ENCODE measurements around the gene CCL2.

CCL2 gene

DNA sequence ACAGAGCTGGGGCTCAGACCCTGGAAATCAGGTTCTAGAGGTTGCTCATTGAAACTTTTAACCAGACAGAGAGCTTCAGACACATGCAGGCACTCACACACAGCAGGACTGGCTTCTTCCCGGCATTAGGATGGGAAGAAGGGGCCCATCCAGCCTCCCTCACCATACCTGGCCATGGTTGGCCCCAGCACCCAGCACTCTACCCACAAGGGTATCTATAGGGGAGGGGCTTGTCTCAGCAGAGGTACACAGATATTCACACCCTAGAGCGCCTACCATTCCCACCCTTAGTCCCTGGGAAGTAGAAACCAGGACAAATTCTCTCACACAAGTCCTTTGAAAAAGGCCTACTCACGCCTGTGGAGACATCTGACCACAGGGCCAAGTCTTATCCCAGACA, 20.5 kb upstream of the CCL2 start:
- no peak for DNase-seq
- Histone ChIP-seq H3K4me3 (ENCODE audit: low read depth, low read length) (no peak overlapping the region), H3K36me3 (no peaks in the 10 kb centered on the region), H3K9me3 (ENCODE audit: severe bottlenecking) (peaks cover 5% of the 10 kb centered on the region), H3K27me3 (ENCODE audit: insufficient read depth, low read depth, severe bottlenecking) (peaks cover 24% of the 10 kb centered on the region), H3K27ac (no peak overlapping the region)
- no peak for TF ChIP-seq CTCF (IDR thresholded peaks at IDR 0.05; ENCODE audit: low read depth, low read length)

- no peaks in the 10 kb centered on the region for H3K36me3 ChIP-seq
- peaks cover 2% of the 10 kb centered on the region for H3K9me3 ChIP-seq (ENCODE audit: severe bottlenecking)
- peaks cover 30% of the 10 kb centered on the region for H3K27me3 ChIP-seq (ENCODE audit: insufficient read depth, low read depth, severe bottlenecking)
- no peak for DNase-seq
- H3K4me3 ChIP-seq (ENCODE audit: low read depth, low read length): no peak overlapping the region
- TF ChIP-seq CTCF (IDR thresholded peaks at IDR 0.05; ENCODE audit: low read depth, low read length): no peak
- H3K27ac ChIP-seq: no peak overlapping the region
These were observed 19.6 kb upstream of the CCL2 start for GRCh38 chr17:34235389-34236028.

DNA sequence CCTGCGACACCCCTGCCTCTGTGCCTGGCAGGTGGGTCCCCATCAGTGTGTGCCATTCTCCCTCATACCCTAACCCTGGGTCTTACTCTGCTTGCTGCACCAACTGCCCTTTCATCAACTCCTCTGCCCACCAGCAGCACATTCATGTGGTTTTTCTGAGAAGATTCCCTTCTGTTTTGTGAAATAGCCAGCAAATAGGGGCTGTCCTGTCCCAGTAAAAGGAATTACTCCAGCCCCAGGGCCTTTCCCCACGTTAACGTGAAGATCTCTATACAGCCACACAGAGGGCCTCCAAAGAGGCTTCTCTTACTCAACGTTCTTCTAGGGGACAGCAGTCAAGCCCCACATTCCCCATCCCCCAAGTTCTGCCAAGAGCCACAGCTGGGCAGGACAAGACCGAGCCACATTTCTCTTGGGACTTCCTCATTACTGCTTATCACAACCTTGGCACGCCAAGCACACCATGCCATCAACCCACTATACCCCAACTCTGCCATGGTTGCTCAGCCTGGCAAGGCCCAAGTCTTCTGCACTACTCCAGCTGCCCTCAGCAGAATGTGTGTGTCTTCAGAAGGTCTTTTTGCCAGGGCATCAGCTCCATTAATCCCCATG, 18.7 kb upstream of the CCL2 start:
- TF ChIP-seq CTCF (IDR thresholded peaks at IDR 0.05; ENCODE audit: low read depth, low read length): no peak
- Histone ChIP-seq H3K36me3 (no peaks in the 10 kb centered on the region), H3K4me3 (ENCODE audit: low read depth, low read length) (no peak overlapping the region), H3K27ac (no peak overlapping the region), H3K27me3 (ENCODE audit: insufficient read depth, low read depth, severe bottlenecking) (peaks cover 30% of the 10 kb centered on the region), H3K9me3 (ENCODE audit: severe bottlenecking) (no peaks in the 10 kb centered on the region)
- DNase-seq: no peak

DNA sequence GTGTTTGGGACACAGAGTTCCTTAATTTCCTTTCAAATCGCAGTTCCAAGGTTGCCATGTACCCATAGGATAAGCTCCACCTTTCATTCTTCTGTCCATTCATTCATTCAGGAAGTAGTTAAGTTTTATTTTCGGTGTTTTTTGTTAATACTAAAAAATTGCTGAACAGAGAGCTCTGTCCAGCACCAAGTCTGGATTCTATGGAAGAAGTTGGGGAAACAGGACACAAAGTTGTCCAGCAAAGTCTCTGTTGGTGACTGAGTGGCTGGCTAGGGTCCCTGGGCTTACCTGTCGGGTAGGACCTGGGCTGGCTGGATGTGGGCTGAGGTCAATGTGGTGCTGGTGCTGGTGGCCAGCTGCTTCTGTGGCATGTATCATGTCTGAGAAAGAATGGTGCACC, 17.6 kb upstream of the CCL2 start:
- DNase-seq: no peak
- Histone ChIP-seq H3K4me3 (ENCODE audit: low read depth, low read length) (no peak overlapping the region), H3K9me3 (ENCODE audit: severe bottlenecking) (no peaks in the 10 kb centered on the region), H3K27me3 (ENCODE audit: insufficient read depth, low read depth, severe bottlenecking) (peaks cover 38% of the 10 kb centered on the region), H3K27ac (no peak overlapping the region), H3K36me3 (no peaks in the 10 kb centered on the region)
- TF ChIP-seq CTCF (IDR thresholded peaks at IDR 0.05; ENCODE audit: low read depth, low read length): no peak

DNA sequence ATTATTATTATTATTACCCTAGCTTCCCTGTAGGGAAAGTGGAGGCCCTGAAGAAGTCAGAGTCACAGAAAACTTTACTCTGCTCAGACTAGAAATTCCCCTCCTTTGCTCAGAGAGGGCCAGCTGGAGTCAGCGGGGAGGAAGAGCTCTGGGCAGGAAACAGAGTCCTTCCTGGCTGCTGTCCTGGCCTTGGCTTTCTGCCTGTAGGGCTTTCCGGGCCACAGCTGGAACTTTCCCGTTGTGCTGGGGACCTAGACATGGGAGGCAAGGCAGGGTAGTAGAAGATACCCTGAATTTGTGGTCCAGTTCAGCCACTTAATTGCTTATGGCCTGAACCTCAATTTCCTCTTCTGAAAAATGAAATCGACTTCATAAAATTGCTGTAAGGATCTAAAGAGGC, 14.0 kb upstream of the CCL2 start:
- peaks cover 4% of the 10 kb centered on the region for H3K9me3 ChIP-seq (ENCODE audit: severe bottlenecking)
- H3K36me3 ChIP-seq: no peaks in the 10 kb centered on the region
- no peak overlapping the region for H3K27ac ChIP-seq
- DNase-seq: no peak
- peaks cover 52% of the 10 kb centered on the region for H3K27me3 ChIP-seq (ENCODE audit: insufficient read depth, low read depth, severe bottlenecking)
- H3K4me3 ChIP-seq (ENCODE audit: low read depth, low read length): no peak overlapping the region
- no peak for TF ChIP-seq CTCF (IDR thresholded peaks at IDR 0.05; ENCODE audit: low read depth, low read length)

Measured in WERI-Rb-1 (cell line).